Dedifferentiated amniotic fluid mesenchymal stem cell (primary cell): ENCODE measurements around the gene TNIP1.

Source experiments
- DNase-seq: peaks from one replicate; pipeline ENCODE4 v3.0.0-alpha.2; 2016; ENCODE audit errors: extremely low spot score

Gene TNIP1

DNA sequence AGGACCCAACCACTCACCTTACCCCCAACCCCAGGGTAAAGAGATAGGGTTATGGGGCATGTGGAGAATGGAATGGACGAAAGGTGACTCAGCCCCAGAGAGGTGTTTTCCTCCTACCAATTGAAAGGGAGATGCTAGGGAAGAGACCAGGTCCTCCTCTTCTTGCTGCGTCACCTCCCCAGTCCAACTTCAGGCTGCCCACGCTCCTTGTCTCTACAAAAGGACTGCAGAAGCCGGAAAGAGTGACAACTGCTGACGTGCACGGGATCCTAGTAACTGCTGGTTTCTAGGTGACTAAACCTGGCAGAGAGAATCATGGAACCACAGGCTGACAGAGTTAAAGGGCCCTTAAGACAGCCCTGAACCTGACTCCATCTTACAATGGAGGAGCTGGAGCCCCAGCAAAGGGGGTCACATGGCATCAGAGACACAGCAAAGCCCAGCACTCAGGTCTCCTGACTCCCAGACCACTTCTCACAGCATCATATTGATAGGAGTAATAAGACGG lies 58.3 kb downstream of the TNIP1 start:
- DNase-seq = no peak

DNA sequence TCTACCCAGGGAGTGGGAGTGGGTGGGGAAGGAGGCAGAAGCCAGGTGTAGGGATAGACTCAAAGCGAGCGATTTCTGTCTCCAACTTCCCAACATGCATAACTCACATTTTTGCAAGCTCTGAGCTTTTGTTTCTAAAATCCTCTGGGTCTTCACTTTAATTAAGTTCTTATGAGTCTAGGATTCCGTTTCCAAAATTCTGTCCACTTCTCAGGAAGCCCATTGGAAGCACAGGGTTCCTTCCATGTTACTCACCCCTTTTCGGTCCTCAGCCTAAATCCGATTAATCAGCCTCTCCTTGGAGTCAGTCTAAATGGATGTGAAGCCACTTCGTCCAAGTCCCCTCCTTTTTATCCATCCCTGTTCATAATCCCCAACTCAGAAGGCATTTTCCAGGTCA lies 59.1 kb downstream of the TNIP1 start:
- DNase-seq = no peak

DNA sequence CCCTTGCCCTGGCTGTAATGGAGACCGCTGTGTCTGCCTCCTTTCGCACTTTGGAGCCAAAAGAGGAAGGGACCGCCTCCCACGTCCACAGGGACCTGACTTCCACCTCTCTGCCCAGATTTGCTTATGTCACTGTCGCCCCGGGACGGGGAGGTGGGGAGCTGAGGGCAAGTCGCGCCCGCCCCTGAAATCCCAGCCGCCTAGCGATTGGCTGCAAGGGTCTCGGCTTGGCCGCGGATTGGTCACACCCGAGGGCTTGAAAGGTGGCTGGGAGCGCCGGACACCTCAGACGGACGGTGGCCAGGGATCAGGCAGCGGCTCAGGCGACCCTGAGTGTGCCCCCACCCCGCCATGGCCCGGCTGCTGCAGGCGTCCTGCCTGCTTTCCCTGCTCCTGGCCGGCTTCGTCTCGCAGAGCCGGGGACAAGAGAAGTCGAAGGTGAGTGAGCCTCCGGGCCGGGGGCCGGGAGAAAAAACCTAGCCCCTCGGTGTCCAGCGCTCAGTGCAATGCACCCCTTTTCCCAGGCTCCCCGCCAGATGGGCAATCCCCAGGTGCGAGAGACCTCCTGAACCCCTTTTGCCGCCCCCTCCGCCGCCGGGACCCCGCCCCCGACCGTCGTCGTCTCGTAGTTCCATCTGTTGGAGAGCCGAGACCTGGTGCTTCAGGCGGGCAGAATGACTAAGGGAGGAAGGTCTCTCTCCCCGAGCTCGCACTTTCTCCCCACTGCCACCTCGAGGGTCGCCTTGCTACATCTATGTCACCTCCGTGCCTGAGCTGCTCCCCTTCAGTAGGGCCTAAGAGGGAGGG lies 60.3 kb downstream of the TNIP1 start, which contains the start of gene GPX3:
GPX3 (plus strand) TSS at position 288 of the 807 bp plus-strand sequence; CDS start at position 352, 64 bp downstream.
- peak; percentile 36 for DNase-seq

GRCh38 chr5:151019331-151019730 lies 61.5 kb downstream of the TNIP1 start:
- DNase-seq = no peak

GRCh38 chr5:151018846-151019245 lies 62.0 kb downstream of the TNIP1 start:
- no peak for DNase-seq

DNA sequence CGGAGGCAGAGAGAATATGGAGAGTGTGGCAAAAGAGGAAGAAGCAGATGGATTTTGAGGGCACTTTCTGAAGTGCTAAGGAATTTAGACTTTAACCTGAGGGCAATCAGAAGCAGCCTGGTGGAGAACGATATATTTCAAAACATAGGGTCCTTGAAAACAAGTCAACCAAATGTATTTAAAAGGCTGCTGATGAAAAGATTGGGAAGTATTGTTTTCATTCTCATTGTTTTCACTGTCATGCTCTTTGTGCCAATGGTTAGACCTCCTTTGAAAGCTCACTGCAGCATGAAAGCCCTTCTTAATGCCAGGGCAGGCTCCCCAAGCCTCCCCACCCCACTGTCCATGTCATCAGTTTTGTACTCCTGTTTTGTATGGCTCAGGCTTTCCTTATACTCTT lies 62.9 kb downstream of the TNIP1 start:
- DNase-seq = no peak

- no peak for DNase-seq
These were observed 64.1 kb downstream of the TNIP1 start for GRCh38 chr5:151016700-151017099.

DNA sequence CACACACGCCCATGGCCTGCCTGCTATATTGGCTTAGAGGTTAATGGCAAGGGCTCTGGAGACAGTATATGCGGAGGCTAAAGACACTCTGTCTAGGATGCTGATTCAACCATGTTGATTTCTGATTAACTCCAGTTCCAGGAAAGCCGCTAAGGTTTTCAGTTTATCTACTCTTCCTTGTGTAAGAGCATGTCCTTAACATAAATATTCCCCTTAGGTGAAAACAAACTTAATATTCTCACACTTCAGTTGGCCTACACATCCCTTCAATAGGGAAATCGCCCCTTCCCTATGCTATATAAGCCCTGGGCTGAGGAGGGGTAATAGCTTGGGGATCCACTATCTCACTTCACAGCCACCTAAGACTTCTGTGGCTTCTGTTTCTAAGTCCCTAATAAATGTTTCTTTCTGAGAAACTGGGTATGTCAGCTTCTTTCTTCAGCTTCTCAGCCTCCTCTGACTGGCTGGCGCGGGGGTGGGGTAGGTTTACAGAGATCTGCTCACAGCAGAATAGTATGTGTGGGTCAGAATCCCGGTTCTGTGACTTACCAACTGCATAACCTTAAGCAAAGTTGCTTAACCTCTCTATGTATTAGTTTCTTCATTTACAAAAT lies 64.8 kb downstream of the TNIP1 start:
- no peak for DNase-seq

DNA sequence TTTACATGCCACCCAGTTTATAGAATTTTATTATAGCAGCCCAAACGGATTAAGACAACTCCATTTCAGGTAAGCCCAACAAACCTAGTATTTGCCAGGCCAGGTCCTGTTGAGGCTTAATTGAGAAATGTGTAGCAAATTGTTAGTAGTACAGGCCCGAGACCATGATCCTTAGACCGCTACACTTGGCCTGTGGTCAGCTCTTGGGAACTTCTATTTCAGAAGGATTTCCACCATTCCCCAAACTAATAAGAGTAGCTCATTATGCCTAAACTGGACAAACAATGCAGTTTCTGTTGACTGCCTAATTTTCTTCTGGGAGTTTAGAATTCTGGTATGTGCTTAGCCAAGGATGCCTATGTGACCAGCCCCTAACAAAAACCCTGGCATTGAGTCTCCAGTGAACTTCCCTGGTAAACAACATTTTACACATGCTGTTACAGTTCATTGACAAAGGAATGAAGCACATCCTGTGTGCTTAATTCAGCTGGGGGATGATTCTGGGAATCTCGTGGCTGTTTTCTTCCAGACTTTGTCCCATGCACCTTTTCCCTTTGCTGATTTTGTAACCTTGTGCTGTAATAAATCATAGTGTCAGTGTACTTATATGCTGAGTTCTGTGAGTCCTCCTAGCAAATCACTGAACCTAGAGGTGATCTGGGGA lies 66.0 kb downstream of the TNIP1 start:
- DNase-seq = no peak

- no peak for DNase-seq
These were observed 68.0 kb downstream of the TNIP1 start for GRCh38 chr5:151012862-151013261.

GRCh38 chr5:151008906-151009305 lies 71.9 kb downstream of the TNIP1 start:
- no peak for DNase-seq

- no peak for DNase-seq
These were observed 72.7 kb downstream of the TNIP1 start for GRCh38 chr5:151008210-151008491.

GRCh38 chr5:151007430-151008209 lies 73.2 kb downstream of the TNIP1 start:
- no peak for DNase-seq

- DNase-seq = no peak
These were observed 74.0 kb downstream of the TNIP1 start for GRCh38 chr5:151006704-151007334.

GRCh38 chr5:151005950-151006576 lies 74.8 kb downstream of the TNIP1 start:
- no peak for DNase-seq

GRCh38 chr5:151005187-151005949 lies 75.5 kb downstream of the TNIP1 start:
- no peak for DNase-seq

- DNase-seq = no peak
These were observed 76.3 kb downstream of the TNIP1 start for GRCh38 chr5:151004499-151004898.

DNA sequence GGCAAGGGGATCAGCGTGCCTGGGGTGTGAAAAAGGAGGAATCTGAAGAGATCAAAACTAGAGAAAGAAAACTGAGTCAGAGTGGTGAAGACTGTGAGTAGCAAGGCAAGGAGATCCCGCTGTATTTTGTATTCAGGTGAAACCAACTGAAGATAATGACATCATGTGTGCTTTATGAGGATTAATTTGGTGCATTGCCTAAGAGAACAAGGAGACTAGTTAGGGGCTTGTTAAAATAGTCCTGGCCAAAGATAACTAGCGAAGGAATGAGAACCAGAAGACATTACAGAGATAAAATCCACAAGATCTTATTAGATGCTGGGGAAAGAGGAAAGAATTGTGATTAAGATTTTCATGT lies 77.4 kb downstream of the TNIP1 start:
- no peak for DNase-seq

- DNase-seq = no peak
These were observed 77.9 kb downstream of the TNIP1 start for GRCh38 chr5:151002681-151003502.

DNA sequence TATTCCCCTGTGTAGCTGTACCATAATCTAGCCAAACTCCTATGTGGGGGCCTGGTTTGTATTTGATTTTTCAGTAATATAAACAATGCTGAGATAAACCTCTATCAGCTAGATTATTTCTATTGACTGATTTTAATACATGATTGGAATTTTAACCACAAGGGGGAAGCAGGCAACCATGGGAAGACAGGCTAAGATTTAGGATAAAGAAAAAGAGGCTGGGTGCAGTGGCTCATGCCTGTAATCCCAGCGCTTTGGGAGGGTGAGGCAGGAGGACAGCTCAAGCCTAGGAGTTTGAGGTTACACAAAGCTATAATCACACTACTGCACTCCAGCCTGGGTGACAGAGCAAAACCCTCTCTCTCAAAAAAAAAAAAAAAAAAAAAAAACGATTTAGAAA lies 78.6 kb downstream of the TNIP1 start:
- peak; percentile 39 for DNase-seq
